HCT116 (cell line): ENCODE measurements around the gene CNTNAP2. TPM values are rescaled to one million over a fixed set of nuclear protein-coding genes. Genes with fewer than 3 reads are reported as not detected.

Experiments used
- ATAC-seq: fragments of 200-7000 bp; cut with Tn5 transposase; 2 replicates; pipeline ENCODE4 v1.9.1; 2020; ENCODE audit warnings: mild to moderate bottlenecking, moderate library complexity
- BruUV-seq: library from RNA; stranded (reverse); fragments of 400-500 nt; replicated peaks from 2 replicates; lab custom pipeline; 2021; lab: Mats Ljungman, UMichigan
- CTCF ChIA-PET: fragments of 300-600 bp; sonication (Branson Sonifier 250); formaldehyde crosslinking; loops from one replicate; lab custom pipeline; 2021; ENCODE audit warnings: antibody characterized with exemption; lab: Charles Lee
- POLR2A ChIA-PET: fragments of 300-600, 350-600 bp; sonication (Branson Sonifier 250); formaldehyde crosslinking; loops from one replicate; lab custom pipeline; 2021; ENCODE audit warnings: antibody characterized with exemption; lab: Charles Lee
- RAD21 ChIA-PET, 2 experiments: fragments of 300-600 bp; sonication (Branson Sonifier 250); formaldehyde crosslinking; loops; one replicate each; lab custom pipeline; 2023; ENCODE audit warnings: low total read pairs in 2 of 2; ENCODE audit not compliant: uncharacterized antibody in 2 of 2, unreplicated experiment in 2 of 2, low non-redundant PET in 1 of 2; lab: Charles Lee
- DNase-seq: peaks from one replicate; pipeline ENCODE4 v3.0.0-alpha.2; 2010; ENCODE audit warnings: low read depth, low spot score
- H2AFZ ChIP-seq: fragments of 200-600 bp; shearing (Covaris generic), sonication (generic); 2 replicates; pipeline ENCODE4 v1.6.1; 2017; ENCODE audit warnings: low read depth, mixed run types, mixed read lengths, antibody characterized with exemption, low read length; ENCODE audit not compliant: poor library complexity, severe bottlenecking
- H3K27ac ChIP-seq: 2 replicates; pipeline ENCODE4 v1.5.1; 2012; ENCODE audit warnings: low read depth, low read length
- H3K27me3 ChIP-seq: fragments of 200-600 bp; sonication (generic); 2 replicates; pipeline ENCODE4 v1.6.1; 2016; ENCODE audit warnings: mixed run types, low read length, mixed read lengths; ENCODE audit not compliant: insufficient read depth
- H3K36me3 ChIP-seq, 2 experiments: fragments of 200-500 bp in 1 of 2; fragments of 200-600 bp in 1 of 2; sonication (Bioruptor generic) in 1 of 2; sonication (generic) in 1 of 2; 2 replicates each; pipeline versions ENCODE4 v1.5.1 to v1.6.1; 2014 to 2016; ENCODE audit warnings: low read length in 2 of 2, inconsistent platforms in 1 of 2, mixed read lengths in 1 of 2, mixed run types in 1 of 2; ENCODE audit not compliant: insufficient read depth in 2 of 2, control insufficient read depth in 1 of 2
- H3K4me1 ChIP-seq, 2 experiments: fragments of 200-600 bp in 1 of 2; sonication (generic) in 1 of 2; 2 replicates each; pipeline versions ENCODE4 v1.5.1 to v1.6.1; 2012 to 2017; ENCODE audit warnings: low read length in 2 of 2, inconsistent platforms in 1 of 2, mild to moderate bottlenecking in 1 of 2, mixed read lengths in 1 of 2, mixed run types in 1 of 2, moderate library complexity in 1 of 2; ENCODE audit not compliant: insufficient read depth in 2 of 2, control insufficient read depth in 1 of 2
- H3K4me2 ChIP-seq: fragments of 200-600 bp; sonication (generic); 2 replicates; pipeline ENCODE4 v1.6.1; 2017; ENCODE audit warnings: mixed run types, low read length, mixed read lengths
- H3K4me3 ChIP-seq, 2 experiments: fragments of 200-600 bp in 1 of 2; sonication (generic) in 1 of 2; replicated peaks in 1 of 2; 2 replicates each; pipeline ENCODE4 v1.5.1; 2011 to 2016; ENCODE audit warnings: low read length in 2 of 2, control low read depth in 1 of 2, low read depth in 1 of 2, mild to moderate bottlenecking in 1 of 2, mixed read lengths in 1 of 2, mixed run types in 1 of 2
- H3K79me2 ChIP-seq: fragments of 200-600 bp; sonication (generic); 2 replicates; pipeline ENCODE4 v1.6.1; 2017; ENCODE audit warnings: mild to moderate bottlenecking, mixed run types, low read length, moderate library complexity, mixed read lengths; ENCODE audit not compliant: insufficient read depth
- H3K9ac ChIP-seq: fragments of 200-600 bp; sonication (generic); 2 replicates; pipeline ENCODE4 v1.6.1; 2016; ENCODE audit warnings: low read length, mixed read lengths
- H3K9me2 ChIP-seq: fragments of 200-600 bp; sonication (generic), shearing (Covaris generic); 2 replicates; pipeline ENCODE4 v1.6.1; 2017; ENCODE audit warnings: mixed run types, mild to moderate bottlenecking, moderate library complexity; ENCODE audit not compliant: insufficient read depth
- H3K9me3 ChIP-seq, 2 experiments: fragments of 200-500 bp in 1 of 2; fragments of 200-600 bp in 1 of 2; sonication (Bioruptor generic) in 1 of 2; sonication (generic) in 1 of 2; 2 replicates each; pipeline ENCODE4 v1.6.1; 2014 to 2017; ENCODE audit warnings: low read length in 2 of 2, mixed read lengths in 2 of 2, inconsistent platforms in 1 of 2, low read depth in 1 of 2, mild to moderate bottlenecking in 1 of 2, mixed run types in 1 of 2, moderate library complexity in 1 of 2; ENCODE audit not compliant: control insufficient read depth in 1 of 2, insufficient read depth in 1 of 2
- H4K20me1 ChIP-seq: fragments of 200-600 bp; sonication (generic), shearing (Covaris generic); 2 replicates; pipeline ENCODE4 v1.6.1; 2017; ENCODE audit warnings: mixed run types, mild to moderate bottlenecking, moderate library complexity; ENCODE audit not compliant: insufficient read depth
- CBX3 ChIP-seq: IDR thresholded peaks from 2 replicates; pipeline ENCODE4 v1.6.1; 2012; ENCODE audit warnings: low read depth
- CEBPB ChIP-seq: IDR thresholded peaks from 2 replicates; pipeline ENCODE4 v1.6.1; 2012; ENCODE audit warnings: low read depth
- CTCF ChIP-seq, 3 experiments: fragments of 200-600 bp in 1 of 3; sonication (generic) in 1 of 3; IDR thresholded peaks in 2 of 3; conservative IDR thresholded peaks in 1 of 3; 2 replicates each; pipeline ENCODE4 v1.5.1; 2012 to 2017; ENCODE audit warnings: low read depth in 2 of 3, low read length in 2 of 3, antibody characterized with exemption in 1 of 3, borderline replicate concordance in 1 of 3, control low read depth in 1 of 3, mild to moderate bottlenecking in 1 of 3, mixed read lengths in 1 of 3, mixed run types in 1 of 3, moderate library complexity in 1 of 3; ENCODE audit not compliant: insufficient read depth in 1 of 3
- ELF1 ChIP-seq: IDR thresholded peaks from 2 replicates; pipeline ENCODE4 v1.6.1; 2012; ENCODE audit warnings: low read depth, borderline replicate concordance
- RAD21 ChIP-seq: IDR thresholded peaks from 2 replicates; pipeline ENCODE4 v1.6.1; 2012; ENCODE audit warnings: low read depth, mild to moderate bottlenecking
- YY1 ChIP-seq: IDR thresholded peaks from 2 replicates; pipeline ENCODE4 v1.6.1; 2011; ENCODE audit warnings: low read length, low read depth, moderate library complexity, mild to moderate bottlenecking; ENCODE audit not compliant: insufficient replicate concordance; ENCODE audit errors: extremely low read depth
- intact Hi-C: fragments of 100-400 bp; cut with micrococcal nuclease; formaldehyde crosslinking; loops from 2 replicates; pipeline ENCODE4 v1.10.0; 2022
- total RNA-seq: library from RNA; stranded (reverse); gene quantifications from one replicate; pipeline ENCODE4 v1.2.1, GENCODE V29; 2021; ENCODE audit not compliant: unreplicated experiment
- TF ChIP-seq, protein P1 (sequence below): IDR thresholded peaks from 2 replicates; pipeline ENCODE4 v1.6.1; 2012; ENCODE audit warnings: low read depth
- TF ChIP-seq, protein P2 (sequence below): IDR thresholded peaks from 2 replicates; pipeline ENCODE4 v1.6.1; 2012

CNTNAP2 gene
- total RNA-seq, 1 experiment from 2014 or later: 0.37 TPM

DNA sequence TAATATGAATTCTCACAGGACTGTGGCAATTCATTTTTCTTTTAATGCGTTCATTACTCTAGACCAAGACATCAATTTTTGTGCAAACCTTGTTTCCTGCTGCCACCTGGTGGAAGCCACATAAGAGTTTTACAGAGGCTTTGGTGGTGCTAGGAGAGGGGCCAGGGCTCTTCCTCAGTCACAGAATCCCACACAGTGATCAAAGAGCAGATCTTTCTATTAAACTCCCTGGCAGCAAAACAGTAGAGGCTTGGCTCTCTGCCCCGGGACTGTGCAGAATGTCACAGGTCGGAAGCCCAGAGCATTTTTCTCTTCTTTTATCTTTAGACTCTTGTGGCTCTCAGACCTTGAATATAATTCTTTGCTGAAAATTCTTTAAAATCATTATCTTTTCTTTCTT is 1967.5 kb downstream of the CNTNAP2 start:
- CTCF ChIA-PET: no interaction called here
- intact Hi-C loops: no loop called here
- H4K20me1 ChIP-seq: no peaks in the 10 kb centered on the region
- RAD21 ChIA-PET: no interaction called here
- H3K9me2 ChIP-seq: no peaks in the 10 kb centered on the region
- H3K9me3 ChIP-seq: no peaks in the 10 kb centered on the region; a peak in 1 of 4 replicates
- no peaks in the 10 kb centered on the region for H3K27me3 ChIP-seq
- H2AFZ ChIP-seq: no peak overlapping the region
- no peaks in the 10 kb centered on the region for H3K79me2 ChIP-seq
- ATAC-seq: peak; percentile 64
- no peaks in the 10 kb centered on the region for H3K36me3 ChIP-seq
- POLR2A ChIA-PET: no interaction called here
- H3K4me1 ChIP-seq: no peaks in the 10 kb centered on the region
- H3K4me3 ChIP-seq: no peak overlapping the region
- BruUV-seq: no TSS peak
- peak; percentile 12 for DNase-seq
- no peak overlapping the region for H3K27ac ChIP-seq
- TF ChIP-seq, protein P1, sequence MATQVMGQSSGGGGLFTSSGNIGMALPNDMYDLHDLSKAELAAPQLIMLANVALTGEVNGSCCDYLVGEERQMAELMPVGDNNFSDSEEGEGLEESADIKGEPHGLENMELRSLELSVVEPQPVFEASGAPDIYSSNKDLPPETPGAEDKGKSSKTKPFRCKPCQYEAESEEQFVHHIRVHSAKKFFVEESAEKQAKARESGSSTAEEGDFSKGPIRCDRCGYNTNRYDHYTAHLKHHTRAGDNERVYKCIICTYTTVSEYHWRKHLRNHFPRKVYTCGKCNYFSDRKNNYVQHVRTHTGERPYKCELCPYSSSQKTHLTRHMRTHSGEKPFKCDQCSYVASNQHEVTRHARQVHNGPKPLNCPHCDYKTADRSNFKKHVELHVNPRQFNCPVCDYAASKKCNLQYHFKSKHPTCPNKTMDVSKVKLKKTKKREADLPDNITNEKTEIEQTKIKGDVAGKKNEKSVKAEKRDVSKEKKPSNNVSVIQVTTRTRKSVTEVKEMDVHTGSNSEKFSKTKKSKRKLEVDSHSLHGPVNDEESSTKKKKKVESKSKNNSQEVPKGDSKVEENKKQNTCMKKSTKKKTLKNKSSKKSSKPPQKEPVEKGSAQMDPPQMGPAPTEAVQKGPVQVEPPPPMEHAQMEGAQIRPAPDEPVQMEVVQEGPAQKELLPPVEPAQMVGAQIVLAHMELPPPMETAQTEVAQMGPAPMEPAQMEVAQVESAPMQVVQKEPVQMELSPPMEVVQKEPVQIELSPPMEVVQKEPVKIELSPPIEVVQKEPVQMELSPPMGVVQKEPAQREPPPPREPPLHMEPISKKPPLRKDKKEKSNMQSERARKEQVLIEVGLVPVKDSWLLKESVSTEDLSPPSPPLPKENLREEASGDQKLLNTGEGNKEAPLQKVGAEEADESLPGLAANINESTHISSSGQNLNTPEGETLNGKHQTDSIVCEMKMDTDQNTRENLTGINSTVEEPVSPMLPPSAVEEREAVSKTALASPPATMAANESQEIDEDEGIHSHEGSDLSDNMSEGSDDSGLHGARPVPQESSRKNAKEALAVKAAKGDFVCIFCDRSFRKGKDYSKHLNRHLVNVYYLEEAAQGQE: no peak
- TF ChIP-seq CTCF (IDR thresholded peaks at IDR 0.05 in 2 of 3, conservative IDR thresholded peaks at IDR 0.05 in 1 of 3; ENCODE audit: borderline replicate concordance in 1 of 3, insufficient read depth in 1 of 3, low read depth in 2 of 3, low read length in 2 of 3) (peak; percentile 19 to 45 (median 36); a peak in 4 of 6 replicates), YY1 (no peak), CEBPB (no peak), ELF1 (no peak), CBX3 (no peak), RAD21 (peak; percentile 60)
- TF ChIP-seq, protein P2, sequence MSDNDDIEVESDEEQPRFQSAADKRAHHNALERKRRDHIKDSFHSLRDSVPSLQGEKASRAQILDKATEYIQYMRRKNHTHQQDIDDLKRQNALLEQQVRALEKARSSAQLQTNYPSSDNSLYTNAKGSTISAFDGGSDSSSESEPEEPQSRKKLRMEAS: no peak
- H3K4me2 ChIP-seq: no peak overlapping the region
- H3K9ac ChIP-seq: no peak overlapping the region
